ENCODE results near the gene ZWINT. TPM values are rescaled to one million over a fixed set of nuclear protein-coding genes. Genes with fewer than 3 reads are reported as not detected.

ZWINT gene, protein sequence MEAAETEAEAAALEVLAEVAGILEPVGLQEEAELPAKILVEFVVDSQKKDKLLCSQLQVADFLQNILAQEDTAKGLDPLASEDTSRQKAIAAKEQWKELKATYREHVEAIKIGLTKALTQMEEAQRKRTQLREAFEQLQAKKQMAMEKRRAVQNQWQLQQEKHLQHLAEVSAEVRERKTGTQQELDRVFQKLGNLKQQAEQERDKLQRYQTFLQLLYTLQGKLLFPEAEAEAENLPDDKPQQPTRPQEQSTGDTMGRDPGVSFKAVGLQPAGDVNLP
- total RNA-seq (2.1 and 10.9 TPM in 2 replicates), polyA plus RNA-seq (19.6 and 72.9 TPM in 2 replicates), polyA minus RNA-seq (ENCODE audit: low replicate concordance) (8.9 and 30.0 TPM in 2 replicates)
- polyA plus RNA-seq (2012), result 12.9 and 58.4 TPM in 2 replicates

DNA sequence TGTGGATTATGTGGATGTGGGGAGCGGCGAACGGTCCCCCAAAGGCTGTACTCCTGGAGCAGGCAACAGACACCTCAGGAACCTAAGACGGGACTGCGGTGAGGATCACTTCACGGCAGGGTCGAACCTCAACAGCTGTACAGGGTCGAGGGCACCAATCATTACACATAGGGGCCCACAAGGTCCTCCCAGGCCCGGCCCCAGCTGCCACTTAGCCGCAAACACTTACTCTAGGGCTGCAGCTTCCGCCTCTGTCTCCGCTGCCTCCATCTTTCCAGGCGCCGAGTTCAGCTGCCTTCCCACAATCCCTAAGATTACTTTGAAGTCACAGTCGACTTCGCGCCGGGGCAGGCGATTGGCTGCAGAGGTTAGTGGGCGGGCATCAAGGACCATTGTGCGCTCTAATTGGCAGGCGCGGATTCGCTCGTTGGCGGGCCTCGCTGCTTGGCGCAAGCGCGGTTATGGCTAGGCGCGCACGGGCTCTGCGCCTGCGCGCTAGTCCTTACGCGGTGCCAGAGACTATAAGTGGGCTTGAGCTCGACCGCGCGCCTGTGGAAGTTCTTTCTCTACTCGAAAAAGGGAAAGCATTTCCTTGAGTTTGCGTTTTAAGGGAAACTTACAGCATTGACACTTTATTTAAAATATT is at the start of gene ZWINT:
ZWINT (minus strand) TSS at position 293 of the 646 bp plus-strand sequence; CDS start at position 270, 23 bp downstream.
- Histone ChIP-seq H3K36me3 (ENCODE audit: control insufficient read depth, insufficient read depth, low read length) (peaks cover 3% of the 10 kb centered on the region), H2AFZ (ENCODE audit: low read length) (peak within 1 kb of the TSS; percentile 91), H3K9ac (ENCODE audit: insufficient read depth, low read length) (peak within 1 kb of the TSS; percentile 35), H3K4me2 (ENCODE audit: extremely low read depth, insufficient read depth, low read length) (peak within 1 kb of the TSS; percentile 44), H3K4me1 (ENCODE audit: control insufficient read depth, extremely low read depth, insufficient read depth, low read length) (no peaks in the 10 kb centered on the region), H3K27ac (ENCODE audit: insufficient read depth, low read length) (peak within 1 kb of the TSS; percentile 68), H3K9me3 (ENCODE audit: control insufficient read depth, insufficient read depth, low read depth, low read length) (no peaks in the 10 kb centered on the region), H3K79me2 (ENCODE audit: control insufficient read depth, insufficient read depth, low read length) (peaks cover 18% of the 10 kb centered on the region), H3K27me3 (ENCODE audit: control insufficient read depth, insufficient read depth, low read length) (no peaks in the 10 kb centered on the region), H4K20me1 (ENCODE audit: control insufficient read depth, extremely low read depth, insufficient read depth, low read length) (no peaks in the 10 kb centered on the region), H3K4me3 (replicated peaks in 1 of 4; ENCODE audit: control extremely low read depth in 1 of 4, insufficient read depth in 1 of 4, low read depth in 3 of 4, low read length in 4 of 4) (peak within 1 kb of the TSS; percentile 75 to 98 (median 80))
- TF ChIP-seq EZH2 (IDR thresholded peaks at IDR 0.05; ENCODE audit: low read length, missing control alignments), result no peak
- TF ChIP-seq, protein P1, sequence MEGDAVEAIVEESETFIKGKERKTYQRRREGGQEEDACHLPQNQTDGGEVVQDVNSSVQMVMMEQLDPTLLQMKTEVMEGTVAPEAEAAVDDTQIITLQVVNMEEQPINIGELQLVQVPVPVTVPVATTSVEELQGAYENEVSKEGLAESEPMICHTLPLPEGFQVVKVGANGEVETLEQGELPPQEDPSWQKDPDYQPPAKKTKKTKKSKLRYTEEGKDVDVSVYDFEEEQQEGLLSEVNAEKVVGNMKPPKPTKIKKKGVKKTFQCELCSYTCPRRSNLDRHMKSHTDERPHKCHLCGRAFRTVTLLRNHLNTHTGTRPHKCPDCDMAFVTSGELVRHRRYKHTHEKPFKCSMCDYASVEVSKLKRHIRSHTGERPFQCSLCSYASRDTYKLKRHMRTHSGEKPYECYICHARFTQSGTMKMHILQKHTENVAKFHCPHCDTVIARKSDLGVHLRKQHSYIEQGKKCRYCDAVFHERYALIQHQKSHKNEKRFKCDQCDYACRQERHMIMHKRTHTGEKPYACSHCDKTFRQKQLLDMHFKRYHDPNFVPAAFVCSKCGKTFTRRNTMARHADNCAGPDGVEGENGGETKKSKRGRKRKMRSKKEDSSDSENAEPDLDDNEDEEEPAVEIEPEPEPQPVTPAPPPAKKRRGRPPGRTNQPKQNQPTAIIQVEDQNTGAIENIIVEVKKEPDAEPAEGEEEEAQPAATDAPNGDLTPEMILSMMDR (conservative IDR thresholded peaks at IDR 0.05 in 1 of 2, IDR thresholded peaks at IDR 0.05 in 1 of 2; ENCODE audit: low read depth in 1 of 2, low read length in 2 of 2), result no peak
- peak; percentile 96 for DNase-seq (ENCODE audit: low read depth in 2 of 2)

DNA sequence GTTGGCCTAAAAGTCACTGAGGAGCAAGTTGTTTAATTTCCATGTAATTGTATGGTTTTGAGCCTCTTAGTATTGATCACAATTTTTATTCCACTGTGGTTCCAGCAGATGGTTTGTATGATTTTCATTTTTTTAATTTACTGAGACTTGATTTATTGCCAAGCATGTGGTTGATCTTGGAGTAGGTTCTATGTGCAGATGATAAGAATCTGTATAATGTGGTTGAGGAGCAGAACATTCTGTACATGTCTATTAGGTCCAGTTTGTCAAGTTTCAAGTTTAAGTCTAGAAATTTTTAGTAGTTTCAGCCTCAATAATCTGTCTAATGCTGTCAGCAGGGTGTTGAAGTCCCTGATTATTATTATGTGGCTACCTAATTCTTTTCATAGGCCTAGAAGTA is 22.7 kb upstream of the ZWINT start:
- no peak overlapping the region for H3K4me2 ChIP-seq (ENCODE audit: extremely low read depth, insufficient read depth, low read length)
- no peaks in the 10 kb centered on the region for H3K4me1 ChIP-seq (ENCODE audit: control insufficient read depth, extremely low read depth, insufficient read depth, low read length)
- H3K27ac ChIP-seq (ENCODE audit: insufficient read depth, low read length), result no peak overlapping the region
- H3K9me3 ChIP-seq (ENCODE audit: control insufficient read depth, insufficient read depth, low read depth, low read length), result no peaks in the 10 kb centered on the region
- TF ChIP-seq EZH2 (IDR thresholded peaks at IDR 0.05; ENCODE audit: low read length, missing control alignments), result no peak
- TF ChIP-seq, protein P1 (conservative IDR thresholded peaks at IDR 0.05 in 1 of 2, IDR thresholded peaks at IDR 0.05 in 1 of 2; ENCODE audit: low read depth in 1 of 2, low read length in 2 of 2), result no peak
- H3K4me3 ChIP-seq (replicated peaks in 1 of 4; ENCODE audit: control extremely low read depth in 1 of 4, insufficient read depth in 1 of 4, low read depth in 3 of 4, low read length in 4 of 4), result no peak overlapping the region
- no peak for DNase-seq (ENCODE audit: low read depth in 2 of 2)
- no peaks in the 10 kb centered on the region for H3K36me3 ChIP-seq (ENCODE audit: control insufficient read depth, insufficient read depth, low read length)
- H3K27me3 ChIP-seq (ENCODE audit: control insufficient read depth, insufficient read depth, low read length), result no peaks in the 10 kb centered on the region
- H3K79me2 ChIP-seq (ENCODE audit: control insufficient read depth, insufficient read depth, low read length), result no peaks in the 10 kb centered on the region
- no peak overlapping the region for H3K9ac ChIP-seq (ENCODE audit: insufficient read depth, low read length)
- no peak overlapping the region for H2AFZ ChIP-seq (ENCODE audit: low read length)
- no peaks in the 10 kb centered on the region for H4K20me1 ChIP-seq (ENCODE audit: control insufficient read depth, extremely low read depth, insufficient read depth, low read length)
